SK-N-SH treated with all-trans-retinoic acid at 6 μM for 48 hours (cell line): ENCODE data around the gene AP2S1.

Experiments
- CREB5 ChIP-seq: fragments of 250-450 bp; sonication (Bioruptor Pico); IDR thresholded peaks from 2 replicates; pipeline ENCODE4 v1.5.1; 2020; ENCODE audit warnings: low read depth, mild to moderate bottlenecking, moderate library complexity
- GLIS3 ChIP-seq: fragments of 250-450 bp; sonication (Bioruptor Pico); IDR thresholded peaks from 2 replicates; pipeline ENCODE4 v1.5.0; 2020; ENCODE audit warnings: mild to moderate bottlenecking, moderate library complexity
- TCF4 ChIP-seq: fragments of 250-450 bp; sonication (Bioruptor Pico); IDR thresholded peaks from 2 replicates; pipeline ENCODE4 v1.8.0; 2021; ENCODE audit warnings: mild to moderate bottlenecking, moderate library complexity, borderline replicate concordance
- ZNF70 ChIP-seq: fragments of 450-650 bp; formaldehyde crosslinking; IDR thresholded peaks from 2 replicates; pipeline ENCODE4 v1.5.0; 2020; ENCODE audit warnings: mild to moderate bottlenecking, moderate library complexity

- TF ChIP-seq GLIS3 (CRISPR knock-in tag) (no peak), TCF4 (CRISPR knock-in tag) (no peak), CREB5 (CRISPR knock-in tag) (no peak), ZNF70 (CRISPR knock-in tag) (no peak)
Observed at GRCh38 chr19:46862974-46863632, 12.5 kb upstream of the AP2S1 start.
